Progenitor cell of endocrine pancreas (in vitro differentiated cells): Measurements from ENCODE around the gene RSPO3. TPM values are rescaled to one million over a fixed set of nuclear protein-coding genes. Genes with fewer than 3 reads are reported as not detected.
"Not testable (repeated sequence)": the region's sequence is repeated elsewhere in the genome, so short reads cannot be mapped to it uniquely, and the experiment has no call there.

Source experiments
- DNase-seq: peaks from one replicate; pipeline ENCODE4 v3.0.0; 2021; ENCODE audit warnings: low spot score; ENCODE audit not compliant: unreplicated experiment
- H3K27ac Mint-ChIP-seq: 2 replicates; pipeline ENCODE4 v1.8.0; 2021; ENCODE audit warnings: mild to moderate bottlenecking, moderate library complexity, mixed read lengths
- H3K27me3 Mint-ChIP-seq: 2 replicates; pipeline ENCODE4 v1.8.0; 2021; ENCODE audit warnings: mixed read lengths
- H3K36me3 Mint-ChIP-seq: 2 replicates; pipeline ENCODE4 v1.8.0; 2022; ENCODE audit warnings: mixed read lengths; ENCODE audit not compliant: insufficient read depth
- H3K4me1 Mint-ChIP-seq: 2 replicates; pipeline ENCODE4 v1.8.0; 2021; ENCODE audit warnings: low read depth, mixed read lengths
- H3K4me3 Mint-ChIP-seq: 2 replicates; pipeline ENCODE4 v1.8.0; 2021; ENCODE audit warnings: low read depth, mild to moderate bottlenecking, moderate library complexity, mixed read lengths
- H3K9me3 Mint-ChIP-seq: 2 replicates; pipeline ENCODE4 v1.8.0; 2021; ENCODE audit warnings: low read depth, mixed read lengths
- CTCF ChIP-seq: fragments of 200-600 bp; sonication (generic); IDR thresholded peaks from one replicate; pipeline ENCODE4 v1.5.0; 2021; ENCODE audit warnings: antibody characterized with exemption, mild to moderate bottlenecking; ENCODE audit not compliant: unreplicated experiment
- total RNA-seq: library from RNA; stranded (reverse); gene quantifications from 2 replicates; pipeline ENCODE4 v1.2.1, GENCODE V29; 2021

Gene RSPO3
- total RNA-seq, 1 donor from 2014 or later = 0.43 TPM

DNA sequence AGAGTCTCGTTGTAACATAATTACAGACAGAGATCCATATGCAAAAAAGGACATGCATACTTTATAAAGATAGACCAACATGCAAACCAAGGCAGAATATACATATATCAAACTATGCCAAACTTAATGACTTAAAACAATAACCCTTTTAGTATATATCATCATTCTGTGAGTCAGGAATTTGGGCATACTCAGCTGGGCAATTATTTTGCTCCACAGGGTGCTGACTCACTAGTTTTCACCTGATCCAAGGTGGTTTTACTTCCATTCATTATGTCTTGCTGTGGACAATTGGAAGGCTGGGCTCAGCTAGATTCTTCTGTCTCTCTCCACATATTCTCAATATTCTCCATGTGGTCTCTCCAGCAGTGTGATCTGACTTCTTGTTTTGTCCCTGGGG, 107.0 kb downstream of the RSPO3 start:
- DNase-seq = no peak
- no peaks in the 10 kb centered on the region for H3K4me1 Mint-ChIP-seq
- H3K9me3 Mint-ChIP-seq = peaks cover under 1% of the 10 kb centered on the region
- H3K4me3 Mint-ChIP-seq = no peak overlapping the region
- H3K27ac Mint-ChIP-seq = no peak overlapping the region
- no peaks in the 10 kb centered on the region for H3K36me3 Mint-ChIP-seq
- no peaks in the 10 kb centered on the region for H3K27me3 Mint-ChIP-seq
- no peak for TF ChIP-seq CTCF

DNA sequence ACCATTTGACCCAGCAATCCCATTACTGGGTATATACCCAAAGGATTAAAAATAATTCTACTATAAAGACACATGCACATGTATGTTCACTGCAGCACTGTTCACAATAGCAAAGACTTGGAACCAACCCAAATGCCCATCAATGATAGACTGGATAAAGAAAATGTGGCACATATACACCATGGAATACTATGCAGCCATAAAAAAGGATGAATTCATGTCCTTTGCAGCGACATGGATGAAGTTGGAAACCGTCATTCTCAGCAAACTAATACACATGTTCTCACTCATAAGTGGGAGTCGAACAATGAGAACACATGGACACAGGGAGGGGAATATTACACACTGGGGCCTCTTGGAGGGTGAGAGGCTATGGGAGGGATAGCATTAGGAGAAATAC, 115.3 kb downstream of the RSPO3 start:
- H3K4me1 Mint-ChIP-seq, H3K36me3 Mint-ChIP-seq, H3K27ac Mint-ChIP-seq, H3K27me3 Mint-ChIP-seq, DNase-seq, H3K4me3 Mint-ChIP-seq: not testable (repeated sequence)
- H3K9me3 Mint-ChIP-seq = peaks cover 20% of the 10 kb centered on the region

- Mint-ChIP-seq H3K27ac (no peak overlapping the region), H3K36me3 (no peaks in the 10 kb centered on the region), H3K4me3 (no peak overlapping the region), H3K9me3 (no peaks in the 10 kb centered on the region), H3K27me3 (no peaks in the 10 kb centered on the region), H3K4me1 (no peaks in the 10 kb centered on the region)
- DNase-seq = no peak
- no peak for TF ChIP-seq CTCF
Measured at GRCh38 chr6:127243501-127243900, 125.0 kb downstream of the RSPO3 start.

Other genes with a start within 250 kb of the RSPO3 start
- gene RNF146, start 148.2 kb downstream of the RSPO3 start, total RNA-seq = 59.8 and 61.2 TPM in 2 replicates
- gene ECHDC1, start 224.9 kb downstream of the RSPO3 start, total RNA-seq = 60.3 and 62.0 TPM in 2 replicates